GM19193 (cell line): Measurements from ENCODE around the gene TMEM80.

Source experiments
- POLR2A ChIP-seq: IDR thresholded peaks from 4 replicates; pipeline ENCODE4 v1.6.1; 2011; ENCODE audit not compliant: insufficient read depth, insufficient read length; ENCODE audit errors: extremely low read depth

Gene TMEM80

GRCh38 chr11:695538-696248 lies at the start of gene TMEM80:
TMEM80 (plus strand) TSS chr11:695816; CDS start chr11:695828, 12 bp downstream.
- peak; percentile 70 for TF ChIP-seq POLR2A

DNA sequence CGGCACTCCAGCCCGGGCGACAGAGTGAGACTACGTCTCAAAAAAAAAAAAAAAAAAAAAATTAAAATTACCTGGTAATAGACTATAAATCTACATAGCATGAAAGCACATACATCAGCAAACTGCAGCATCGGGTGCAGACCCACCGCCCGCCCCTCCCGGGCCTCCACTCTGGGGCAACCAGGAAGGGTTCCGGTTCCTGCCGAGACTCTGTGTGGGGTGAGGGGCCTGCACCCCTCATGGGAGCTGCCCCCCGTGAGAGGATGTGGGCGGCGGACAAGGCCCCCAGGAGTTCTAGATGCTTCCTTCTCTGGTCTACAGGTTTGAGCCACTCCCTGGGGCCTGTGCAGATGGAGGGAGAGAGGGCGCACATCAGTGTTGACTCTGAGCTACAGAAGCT lies 49.4 kb upstream of the TMEM80 start:
- TF ChIP-seq POLR2A: no peak

DNA sequence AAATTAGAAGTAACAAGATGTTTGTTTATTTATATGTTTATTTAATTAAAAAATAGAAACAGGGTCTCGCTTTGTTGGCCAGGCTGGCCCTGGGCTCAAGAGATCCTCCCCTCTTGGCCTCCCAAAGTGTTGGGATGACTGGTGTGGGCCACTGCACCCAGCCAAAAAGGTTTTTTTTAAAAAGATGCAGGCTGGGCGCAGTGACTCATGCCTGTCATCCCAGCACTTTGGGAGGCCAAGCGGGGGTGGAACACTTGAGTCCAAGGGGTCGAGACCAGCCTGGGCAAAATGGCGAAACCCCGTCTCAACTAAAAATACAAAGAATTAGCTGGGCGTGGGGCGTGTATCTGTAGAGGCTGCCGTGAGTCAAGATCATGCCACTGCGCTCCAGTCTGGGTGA lies 45.1 kb upstream of the TMEM80 start:
- no peak for TF ChIP-seq POLR2A

GRCh38 chr11:653837-654236 lies 41.8 kb upstream of the TMEM80 start:
- no peak for TF ChIP-seq POLR2A

- TF ChIP-seq POLR2A: no peak
Measured at GRCh38 chr11:655036-655726, 40.4 kb upstream of the TMEM80 start.

DNA sequence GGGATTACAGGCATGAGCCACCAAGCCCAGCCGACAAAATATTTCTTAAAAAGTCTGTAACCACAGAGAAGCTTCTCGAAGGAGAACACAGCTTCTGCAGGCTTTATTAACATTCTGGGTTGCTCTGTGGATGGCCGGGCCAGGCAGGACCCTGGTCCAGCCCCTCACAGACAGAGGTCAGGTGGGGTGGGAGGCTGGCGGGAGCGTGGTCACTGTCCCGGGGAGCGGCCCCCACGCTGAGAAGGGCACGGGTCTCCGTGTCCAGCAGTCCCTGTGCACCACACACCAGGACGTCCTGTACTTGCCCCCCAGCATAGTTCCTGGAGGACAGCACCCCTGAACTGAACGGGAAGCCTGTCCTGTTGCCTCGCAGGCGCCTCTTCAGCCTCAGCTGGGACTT lies 39.2 kb upstream of the TMEM80 start:
- TF ChIP-seq POLR2A: no peak

GRCh38 chr11:656866-657265 lies 38.8 kb upstream of the TMEM80 start:
- TF ChIP-seq POLR2A: no peak

DNA sequence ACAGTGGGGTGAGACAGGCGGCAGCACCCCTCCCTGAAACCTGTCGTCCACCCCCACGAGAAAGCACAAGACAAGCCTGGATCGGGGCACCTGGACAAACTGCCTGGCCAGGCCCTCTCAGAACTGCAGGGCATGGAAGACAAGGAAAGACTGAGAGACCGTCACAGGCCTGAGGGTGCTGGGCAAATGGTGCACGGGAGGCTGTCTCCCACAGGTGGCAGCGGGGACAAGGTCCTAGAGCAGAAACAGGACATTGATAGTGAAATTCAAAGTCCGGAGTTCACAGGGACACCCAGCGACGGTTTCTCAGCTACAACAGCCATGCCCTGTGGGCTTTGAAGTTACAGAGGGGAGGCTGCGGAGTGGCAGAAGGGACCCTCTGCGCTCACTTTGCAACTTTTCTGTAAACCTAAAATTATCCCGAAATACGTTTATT lies 37.9 kb upstream of the TMEM80 start:
- no peak for TF ChIP-seq POLR2A

DNA sequence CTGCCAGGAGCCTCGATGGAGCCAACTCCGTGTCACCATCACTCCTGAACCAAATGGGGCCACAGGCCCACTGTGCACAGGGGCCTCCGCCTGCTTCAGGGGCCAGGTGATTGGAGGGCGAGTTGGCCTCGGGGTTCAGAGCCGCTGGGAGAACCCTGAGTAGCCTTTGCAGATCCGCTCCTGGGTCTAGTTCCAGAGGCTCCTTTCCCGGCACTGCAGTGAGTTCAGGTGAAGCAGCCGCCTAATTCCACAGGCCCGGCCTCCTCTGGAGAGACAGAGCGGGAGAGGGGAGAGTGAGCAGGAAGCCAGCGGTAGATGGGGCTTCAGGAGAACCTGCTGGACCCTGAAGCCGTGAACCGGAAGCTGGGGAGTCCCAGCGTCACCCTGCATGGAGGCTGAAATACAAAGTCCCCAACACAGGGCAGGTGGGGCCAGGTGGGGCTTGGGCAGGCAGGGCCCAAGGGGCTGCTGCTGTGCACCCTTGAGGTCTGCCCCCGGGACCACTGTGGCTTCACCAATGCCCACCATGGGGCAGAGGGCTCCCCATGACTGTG lies 36.0 kb upstream of the TMEM80 start:
- no peak for TF ChIP-seq POLR2A

GRCh38 chr11:660281-660680 lies 35.3 kb upstream of the TMEM80 start:
- no peak for TF ChIP-seq POLR2A

- no peak for TF ChIP-seq POLR2A
Measured at GRCh38 chr11:660681-661444, 34.8 kb upstream of the TMEM80 start.

- TF ChIP-seq POLR2A: no peak
Measured at GRCh38 chr11:662689-663274, 32.8 kb upstream of the TMEM80 start.

DNA sequence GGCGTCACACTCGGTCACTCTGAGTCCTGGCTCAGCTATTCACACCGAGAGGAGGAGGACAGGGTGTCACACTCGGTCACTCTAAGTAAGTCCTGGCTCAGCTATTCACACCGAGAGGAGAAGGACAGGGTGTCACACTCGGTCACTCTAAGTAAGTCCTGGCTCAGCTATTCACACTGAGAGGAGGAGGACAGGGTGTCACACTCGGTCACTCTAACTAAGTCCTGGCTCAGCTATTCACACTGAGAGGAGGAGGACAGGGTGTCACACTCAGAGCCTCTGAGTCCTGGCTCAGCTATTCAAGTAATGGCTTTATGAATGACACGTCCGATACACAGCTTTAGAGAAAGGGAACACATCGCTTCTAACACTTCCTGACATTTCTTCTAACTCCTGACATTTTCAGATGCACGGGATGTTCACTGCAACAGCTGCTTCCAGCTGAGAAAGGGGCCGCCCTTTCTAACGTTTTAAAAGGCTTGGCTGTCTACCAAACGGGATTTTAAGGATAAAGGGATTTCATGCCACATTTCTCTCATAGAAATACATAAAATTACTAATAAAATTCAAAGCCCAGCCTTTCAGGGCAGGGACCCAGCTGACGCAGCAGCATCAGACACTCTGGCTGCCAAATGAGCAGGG lies 30.4 kb upstream of the TMEM80 start:
- no peak for TF ChIP-seq POLR2A

DNA sequence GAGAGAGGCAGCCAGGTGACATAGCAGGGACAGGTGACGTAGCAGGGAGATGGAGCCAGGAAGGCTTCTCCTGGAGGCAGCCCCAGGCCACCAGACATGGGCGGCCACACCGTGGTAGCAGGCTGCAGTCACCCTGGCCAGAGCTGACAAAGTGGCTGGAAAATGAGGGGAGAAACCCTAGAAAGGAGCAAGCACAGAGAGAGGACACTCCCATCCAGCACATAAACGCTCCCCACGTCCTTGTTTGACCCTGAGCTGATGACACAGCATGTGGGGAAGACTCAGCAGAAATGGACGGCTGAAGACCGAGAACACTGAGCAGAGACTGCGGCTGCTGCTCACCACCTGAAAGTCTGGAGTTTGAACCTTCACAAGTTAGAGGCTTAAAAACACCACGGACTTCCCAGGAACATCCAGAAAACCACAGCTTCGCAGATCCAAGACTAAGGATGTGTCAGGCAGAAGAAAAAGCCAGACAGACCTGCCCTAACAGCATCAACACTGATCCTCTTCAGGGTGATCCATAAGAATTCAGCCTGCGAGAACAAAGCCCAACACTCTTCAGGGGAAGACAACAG lies 29.8 kb upstream of the TMEM80 start:
- no peak for TF ChIP-seq POLR2A
